ENCODE measurements around the gene MZT1. TPM values are rescaled to one million over a fixed set of nuclear protein-coding genes. Genes with fewer than 3 reads are reported as not detected.

The MZT1 gene
- total RNA-seq, 1 experiment from 2014 or later = 21.3 TPM

- Histone ChIP-seq H2BK20ac (ENCODE audit: low read depth, low read length, poor library complexity, severe bottlenecking) (no peak overlapping the region), H3K79me1 (ENCODE audit: insufficient read depth, low read depth, low read length, poor library complexity, severe bottlenecking) (no peaks in the 10 kb centered on the region), H3K79me2 (ENCODE audit: insufficient read depth, low read length) (no peaks in the 10 kb centered on the region), H2AK5ac (ENCODE audit: insufficient read length, low read length) (no peak overlapping the region), H2BK5ac (ENCODE audit: insufficient read length, low read length) (no peak overlapping the region), H2BK15ac (ENCODE audit: low read depth, low read length) (no peak overlapping the region), H3K56ac (ENCODE audit: insufficient read length, low read depth, low read length) (no peak overlapping the region), H3K9me3 (ENCODE audit: control insufficient read depth, low read depth, low read length) (no peaks in the 10 kb centered on the region), H3K4ac (ENCODE audit: low read depth, low read length) (no peak overlapping the region), H3T11ph (ENCODE audit: low read length) (no peak overlapping the region), H3K14ac (ENCODE audit: insufficient read depth, low read length) (no peak overlapping the region), H3K23ac (ENCODE audit: insufficient read length, low read depth, low read length) (no peak overlapping the region), H4K20me1 (ENCODE audit: control insufficient read depth, insufficient read depth, insufficient read length) (no peaks in the 10 kb centered on the region), H4K8ac (replicated peaks; ENCODE audit: insufficient read length, low read depth, low read length) (no peak overlapping the region), H3K4me1 (ENCODE audit: insufficient read depth, low read length) (no peaks in the 10 kb centered on the region), H3K9ac (ENCODE audit: extremely low read depth, insufficient read length, low read length) (no peak overlapping the region), H3K27ac (ENCODE audit: insufficient read length, low read depth, low read length) (no peak overlapping the region), H2BK12ac (ENCODE audit: insufficient read length, low read depth, low read length) (no peak overlapping the region), H3K18ac (ENCODE audit: insufficient read length, low read depth, low read length) (no peak overlapping the region), H2BK120ac (ENCODE audit: low read depth, low read length, poor library complexity, severe bottlenecking) (no peak overlapping the region), H3K27me3 (ENCODE audit: insufficient read depth, low read length) (no peaks in the 10 kb centered on the region), H2AFZ (ENCODE audit: low read length) (no peak overlapping the region), H3K4me2 (ENCODE audit: insufficient read depth, insufficient read length, low read length) (no peak overlapping the region), H4K5ac (ENCODE audit: insufficient read length, low read depth, low read length) (no peak overlapping the region), H3K23me2 (ENCODE audit: insufficient read length, low read depth, low read length, poor library complexity, severe bottlenecking) (no peaks in the 10 kb centered on the region), H4K91ac (ENCODE audit: insufficient read length, low read depth, low read length) (no peak overlapping the region)
- Mint-ChIP-seq H3K27me3 (ENCODE audit: low read depth) (no peaks in the 10 kb centered on the region), H3K4me1 (no peaks in the 10 kb centered on the region), H3K36me3 (ENCODE audit: insufficient read depth in 1 of 3, low read depth in 3 of 3) (peaks cover 12 to 52% (median 52%) of the 10 kb centered on the region in 3 experiments; a peak in 6 of 7 replicates), H3K27ac (no peak overlapping the region), H3K9me3 (no peaks in the 10 kb centered on the region), H3K4me3 (no peak overlapping the region)
- no CpG with 5 or more reads among the region's 3 CpGs for WGBS (ENCODE audit: extremely low coverage, insufficient read length, low lambda C conversion rate)
- DNase-seq = no peak
- TF ChIP-seq CTCF (conservative IDR thresholded peaks at IDR 0.05) = no peak
These were observed 9.6 kb upstream of the MZT1 start for GRCh38 chr13:72737033-72737432.
